Thoracic aorta (tissue), 2 donors: ENCODE measurements around the gene CDC37. TPM values are rescaled to one million over a fixed set of nuclear protein-coding genes. Genes with fewer than 3 reads are reported as not detected.
"Not testable (repeated sequence)": the region's sequence is repeated elsewhere in the genome, so short reads cannot be mapped to it uniquely, and the experiment has no call there.

Source experiments
- ATAC-seq: fragments of 150-250 bp; one replicate; pipeline ENCODE4 v1.8.0; 2017; ENCODE audit warnings: low read depth; ENCODE audit not compliant: insufficient number of reproducible peaks, low FRiP score
- DNase-seq: peaks from one replicate; pipeline ENCODE4 v3.0.0-alpha.2; 2020; ENCODE audit warnings: low spot score
- H3K27ac ChIP-seq, 2 donors: fragments of 200-600 bp; sonication (generic); 1 replicate in 1 of 2; 2 replicates in 1 of 2; pipeline ENCODE4 v1.5.1; 2016; ENCODE audit warnings: mild to moderate bottlenecking in 2 of 2, moderate library complexity in 2 of 2
- H3K27me3 ChIP-seq: fragments of 200-600 bp; sonication (generic); replicated peaks from 2 replicates; pipeline ENCODE4 v1.6.0; 2016; ENCODE audit warnings: mild to moderate bottlenecking; ENCODE audit not compliant: insufficient read depth
- H3K36me3 ChIP-seq: fragments of 200-600 bp; sonication (generic); one replicate; pipeline ENCODE4 v1.5.1; 2016
- H3K4me1 ChIP-seq, 2 donors: fragments of 200-600 bp; sonication (generic); 1 replicate in 1 of 2; 2 replicates in 1 of 2; pipeline versions ENCODE4 v1.5.1 to v1.6.0; 2016; ENCODE audit warnings: low read depth in 2 of 2, mild to moderate bottlenecking in 1 of 2; ENCODE audit not compliant: control insufficient read depth in 1 of 2
- H3K4me3 ChIP-seq: fragments of 200-600 bp; sonication (generic); 2 replicates; pipeline ENCODE4 v1.5.1; 2016; ENCODE audit warnings: mild to moderate bottlenecking
- H3K9me3 ChIP-seq: fragments of 200-600 bp; sonication (generic); 2 replicates; pipeline ENCODE4 v1.5.1; 2016
- total RNA-seq, 2 donors: library from RNA; depleted of rRNA; stranded (reverse); fragments of >200 nt; gene quantifications; one replicate each; pipeline versions ENCODE4 v1.1.0 to v1.2.3, GENCODE V29; 2016
- TF ChIP-seq, protein P1 (sequence below): fragments of 200-600 bp; sonication (generic); IDR thresholded peaks from one replicate; pipeline ENCODE4 v1.5.1; 2019; ENCODE audit warnings: antibody characterized with exemption

CDC37 gene
- total RNA-seq, 2 donors from 2014 or later, result 133 to 166 TPM

DNA sequence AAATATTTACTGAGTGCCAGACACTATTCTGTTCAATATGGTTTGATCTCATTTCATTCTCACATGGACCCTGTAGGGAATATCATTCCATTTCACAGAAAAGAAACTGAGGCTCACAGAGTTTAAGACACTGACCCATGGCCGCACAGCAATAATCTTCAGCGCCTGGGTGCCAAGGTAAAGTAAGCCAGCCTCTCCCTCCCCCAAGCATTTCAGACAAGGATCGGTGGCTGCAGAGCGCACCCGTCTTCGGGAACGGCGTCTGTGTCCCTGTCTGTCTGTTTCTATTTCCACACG, 12.7 kb upstream of the CDC37 start:
- no peaks in the 10 kb centered on the region for H3K36me3 ChIP-seq
- TF ChIP-seq, protein P1, sequence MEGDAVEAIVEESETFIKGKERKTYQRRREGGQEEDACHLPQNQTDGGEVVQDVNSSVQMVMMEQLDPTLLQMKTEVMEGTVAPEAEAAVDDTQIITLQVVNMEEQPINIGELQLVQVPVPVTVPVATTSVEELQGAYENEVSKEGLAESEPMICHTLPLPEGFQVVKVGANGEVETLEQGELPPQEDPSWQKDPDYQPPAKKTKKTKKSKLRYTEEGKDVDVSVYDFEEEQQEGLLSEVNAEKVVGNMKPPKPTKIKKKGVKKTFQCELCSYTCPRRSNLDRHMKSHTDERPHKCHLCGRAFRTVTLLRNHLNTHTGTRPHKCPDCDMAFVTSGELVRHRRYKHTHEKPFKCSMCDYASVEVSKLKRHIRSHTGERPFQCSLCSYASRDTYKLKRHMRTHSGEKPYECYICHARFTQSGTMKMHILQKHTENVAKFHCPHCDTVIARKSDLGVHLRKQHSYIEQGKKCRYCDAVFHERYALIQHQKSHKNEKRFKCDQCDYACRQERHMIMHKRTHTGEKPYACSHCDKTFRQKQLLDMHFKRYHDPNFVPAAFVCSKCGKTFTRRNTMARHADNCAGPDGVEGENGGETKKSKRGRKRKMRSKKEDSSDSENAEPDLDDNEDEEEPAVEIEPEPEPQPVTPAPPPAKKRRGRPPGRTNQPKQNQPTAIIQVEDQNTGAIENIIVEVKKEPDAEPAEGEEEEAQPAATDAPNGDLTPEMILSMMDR, result no peak
- no peak overlapping the region for H3K27ac ChIP-seq
- peak overlapping the region; percentile 49 for H3K4me3 ChIP-seq
- ATAC-seq, result no peak
- no peak for DNase-seq
- H3K9me3 ChIP-seq, result no peaks in the 10 kb centered on the region
- peaks cover 9 to 25% of the 10 kb centered on the region in 2 donors for H3K4me1 ChIP-seq
- H3K27me3 ChIP-seq, result no peaks in the 10 kb centered on the region

- Histone ChIP-seq H3K27me3 (no peaks in the 10 kb centered on the region), H3K4me3 (no peak overlapping the region), H3K27ac (no peak overlapping the region), H3K36me3 (no peaks in the 10 kb centered on the region), H3K9me3 (no peaks in the 10 kb centered on the region), H3K4me1 (peaks cover 0 to 7% of the 10 kb centered on the region in 2 donors)
- ATAC-seq (no peak), DNase-seq (no peak)
- TF ChIP-seq, protein P1, result no peak
These were observed 9.1 kb upstream of the CDC37 start for GRCh38 chr19:10412257-10412977.

DNA sequence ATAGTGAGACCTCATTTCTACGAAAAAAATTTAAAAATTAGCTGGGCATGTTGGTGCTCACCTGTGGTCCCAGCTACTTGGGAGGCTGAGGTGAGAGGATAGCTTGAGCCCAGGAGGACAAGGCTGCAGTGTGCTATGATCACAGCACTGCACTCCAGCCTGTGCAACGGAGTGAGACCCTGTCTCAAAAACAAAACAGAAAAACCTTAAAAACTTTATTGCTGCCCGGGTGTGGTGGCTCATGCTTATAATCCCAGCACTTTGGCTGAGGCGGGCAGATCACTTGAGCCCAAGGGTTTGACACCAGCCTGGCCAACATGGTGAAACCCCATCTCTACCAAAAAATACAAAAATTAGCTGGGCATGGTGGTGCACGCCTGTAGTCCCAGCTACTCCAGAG, 7.9 kb upstream of the CDC37 start:
- not testable (repeated sequence) for DNase-seq, H3K27ac ChIP-seq, H3K27me3 ChIP-seq, ATAC-seq, H3K4me1 ChIP-seq, H3K36me3 ChIP-seq, H3K9me3 ChIP-seq, H3K4me3 ChIP-seq

- no peak for ATAC-seq
- H3K27ac ChIP-seq, result no peak overlapping the region
- H3K9me3 ChIP-seq, result no peaks in the 10 kb centered on the region
- no peak for DNase-seq
- TF ChIP-seq, protein P1, result no peak
- H3K36me3 ChIP-seq, result no peaks in the 10 kb centered on the region
- H3K4me3 ChIP-seq, result no peak overlapping the region
- peaks cover 10% of the 10 kb centered on the region for H3K27me3 ChIP-seq
- peaks cover 9 to 14% of the 10 kb centered on the region in 2 donors for H3K4me1 ChIP-seq
These were observed 5.4 kb upstream of the CDC37 start for GRCh38 chr19:10408511-10409283.

GRCh38 chr19:10407096-10407495, 3.8 kb upstream of the CDC37 start:
- peaks cover 13 to 22% of the 10 kb centered on the region in 2 donors for H3K4me1 ChIP-seq
- peaks cover 10% of the 10 kb centered on the region for H3K27me3 ChIP-seq
- DNase-seq, result no peak
- TF ChIP-seq, protein P1, result no peak
- H3K4me3 ChIP-seq, result no peak overlapping the region
- ATAC-seq, result no peak
- H3K9me3 ChIP-seq, result no peaks in the 10 kb centered on the region
- no peak overlapping the region for H3K27ac ChIP-seq
- H3K36me3 ChIP-seq, result no peaks in the 10 kb centered on the region
